Spleen (tissue), 7 donors: Measurements from ENCODE around the gene WBP1L.
"Not testable (repeated sequence)": the region's sequence is repeated elsewhere in the genome, so short reads cannot be mapped to it uniquely, and the experiment has no call there.

ENCODE experiments used
- POLR2A ChIP-seq, 3 donors: fragments of 450-650 bp; IDR thresholded peaks; one replicate each; pipeline ENCODE4 v1.5.1; 2017; ENCODE audit warnings: antibody characterized with exemption in 3 of 3, mild to moderate bottlenecking in 1 of 3
- TF ChIP-seq, protein P1 (sequence below), 11 experiments: fragments of 200-600 bp in 7 of 11; fragments of 450-650 bp in 4 of 11; sonication (generic) in 4 of 11; IDR thresholded peaks in 8 of 11; conservative IDR thresholded peaks in 3 of 11; 1 replicate in 7 of 11; 2 replicates in 4 of 11; pipeline versions ENCODE4 v1.4.0 to v1.8.0; 2016 to 2021; ENCODE audit warnings: antibody characterized with exemption in 11 of 11, inconsistent platforms in 4 of 11, mild to moderate bottlenecking in 1 of 11
- donor health status: DM: no; HTN: no; CAD: no; lungs with moderate emphysema.
- donor health status: DM: no; HTN: no; CAD: no.
- donor health status: DM: no; HTN: no; CAD: no.

DNA sequence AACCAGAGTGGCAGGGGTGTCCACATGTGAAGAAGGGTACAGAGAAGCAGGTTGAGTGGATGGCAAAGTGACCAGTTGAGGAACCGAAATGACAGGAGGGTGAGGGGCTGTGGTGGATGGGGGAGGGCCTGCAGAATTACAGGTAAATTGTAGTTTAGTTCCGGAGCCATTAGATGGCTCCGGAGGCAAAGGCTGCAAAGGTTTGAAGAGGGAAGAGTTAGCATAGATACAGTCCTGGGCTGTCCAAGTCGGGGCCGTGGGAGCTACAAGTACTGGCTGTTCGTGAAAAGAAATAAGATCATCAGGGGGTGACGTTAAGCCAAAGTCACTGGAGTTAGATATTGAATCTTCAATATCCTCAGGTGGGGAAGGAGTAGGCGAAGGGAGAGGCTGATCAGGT lies 99.4 kb downstream of the WBP1L start:
- TF ChIP-seq, protein P1, sequence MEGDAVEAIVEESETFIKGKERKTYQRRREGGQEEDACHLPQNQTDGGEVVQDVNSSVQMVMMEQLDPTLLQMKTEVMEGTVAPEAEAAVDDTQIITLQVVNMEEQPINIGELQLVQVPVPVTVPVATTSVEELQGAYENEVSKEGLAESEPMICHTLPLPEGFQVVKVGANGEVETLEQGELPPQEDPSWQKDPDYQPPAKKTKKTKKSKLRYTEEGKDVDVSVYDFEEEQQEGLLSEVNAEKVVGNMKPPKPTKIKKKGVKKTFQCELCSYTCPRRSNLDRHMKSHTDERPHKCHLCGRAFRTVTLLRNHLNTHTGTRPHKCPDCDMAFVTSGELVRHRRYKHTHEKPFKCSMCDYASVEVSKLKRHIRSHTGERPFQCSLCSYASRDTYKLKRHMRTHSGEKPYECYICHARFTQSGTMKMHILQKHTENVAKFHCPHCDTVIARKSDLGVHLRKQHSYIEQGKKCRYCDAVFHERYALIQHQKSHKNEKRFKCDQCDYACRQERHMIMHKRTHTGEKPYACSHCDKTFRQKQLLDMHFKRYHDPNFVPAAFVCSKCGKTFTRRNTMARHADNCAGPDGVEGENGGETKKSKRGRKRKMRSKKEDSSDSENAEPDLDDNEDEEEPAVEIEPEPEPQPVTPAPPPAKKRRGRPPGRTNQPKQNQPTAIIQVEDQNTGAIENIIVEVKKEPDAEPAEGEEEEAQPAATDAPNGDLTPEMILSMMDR (IDR thresholded peaks at IDR 0.05 in 8 of 11, conservative IDR thresholded peaks at IDR 0.05 in 3 of 11) = not testable (repeated sequence)
- not testable (repeated sequence) for TF ChIP-seq POLR2A (IDR thresholded peaks at IDR 0.05)
